ENCODE data around the gene HIRIP3.

The HIRIP3 gene

DNA sequence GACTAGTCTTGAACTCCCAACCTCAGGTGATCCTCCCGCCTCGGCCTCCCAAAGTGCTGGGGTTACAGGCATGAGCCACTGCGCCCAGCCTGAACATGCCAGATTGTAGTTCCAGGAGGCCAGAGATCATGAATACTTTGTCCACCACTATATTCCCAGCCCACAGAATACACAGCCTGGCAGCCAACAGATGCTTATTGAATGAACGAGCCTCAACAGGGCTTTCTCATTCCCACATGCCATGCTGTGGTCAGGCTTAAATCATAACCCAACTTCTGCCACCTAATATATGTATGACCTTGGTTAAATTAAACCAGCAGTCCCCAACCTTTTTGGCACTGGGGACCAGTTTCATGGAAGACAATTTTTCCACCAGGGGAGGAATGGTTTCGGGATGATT, 36.7 kb downstream of the HIRIP3 start:
- Histone ChIP-seq H3K79me2 (ENCODE audit: control insufficient read depth, low read length) (peaks cover 6% of the 10 kb centered on the region; the same call in 1 of the 2 replicates), H3K4me2 (ENCODE audit: low read length) (no peak overlapping the region), H3K4me3 (ENCODE audit: low read length) (no peak overlapping the region), H3K4me1 (ENCODE audit: control insufficient read depth, low read length) (peaks cover 32% of the 10 kb centered on the region), H3K36me3 (ENCODE audit: control insufficient read depth, low read length) (no peaks in the 10 kb centered on the region), H3K27ac (ENCODE audit: low read depth, low read length) (no peak overlapping the region), H4K20me1 (ENCODE audit: control insufficient read depth, insufficient read depth, low read depth, low read length) (no peaks in the 10 kb centered on the region), H3K9me3 (ENCODE audit: control insufficient read depth, insufficient read depth, low read length) (no peaks in the 10 kb centered on the region), H3K27me3 (ENCODE audit: control insufficient read depth, low read length) (no peaks in the 10 kb centered on the region), H3K9me2 (replicated peaks; ENCODE audit: control insufficient read depth, low read length) (no peaks in the 10 kb centered on the region), H3F3A (ENCODE audit: control insufficient read depth, insufficient read depth) (no peaks in the 10 kb centered on the region)
- no peak for TF ChIP-seq EZH2phosphoT487 (IDR thresholded peaks at IDR 0.05; ENCODE audit: borderline replicate concordance, low read length)
- TF ChIP-seq, protein P1, sequence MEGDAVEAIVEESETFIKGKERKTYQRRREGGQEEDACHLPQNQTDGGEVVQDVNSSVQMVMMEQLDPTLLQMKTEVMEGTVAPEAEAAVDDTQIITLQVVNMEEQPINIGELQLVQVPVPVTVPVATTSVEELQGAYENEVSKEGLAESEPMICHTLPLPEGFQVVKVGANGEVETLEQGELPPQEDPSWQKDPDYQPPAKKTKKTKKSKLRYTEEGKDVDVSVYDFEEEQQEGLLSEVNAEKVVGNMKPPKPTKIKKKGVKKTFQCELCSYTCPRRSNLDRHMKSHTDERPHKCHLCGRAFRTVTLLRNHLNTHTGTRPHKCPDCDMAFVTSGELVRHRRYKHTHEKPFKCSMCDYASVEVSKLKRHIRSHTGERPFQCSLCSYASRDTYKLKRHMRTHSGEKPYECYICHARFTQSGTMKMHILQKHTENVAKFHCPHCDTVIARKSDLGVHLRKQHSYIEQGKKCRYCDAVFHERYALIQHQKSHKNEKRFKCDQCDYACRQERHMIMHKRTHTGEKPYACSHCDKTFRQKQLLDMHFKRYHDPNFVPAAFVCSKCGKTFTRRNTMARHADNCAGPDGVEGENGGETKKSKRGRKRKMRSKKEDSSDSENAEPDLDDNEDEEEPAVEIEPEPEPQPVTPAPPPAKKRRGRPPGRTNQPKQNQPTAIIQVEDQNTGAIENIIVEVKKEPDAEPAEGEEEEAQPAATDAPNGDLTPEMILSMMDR (IDR thresholded peaks at IDR 0.05; ENCODE audit: low read depth, low read length, poor library complexity, severe bottlenecking): no peak

- H3K9me3 ChIP-seq (ENCODE audit: control insufficient read depth, insufficient read depth, low read length): no peaks in the 10 kb centered on the region
- H3K27me3 ChIP-seq (ENCODE audit: control insufficient read depth, low read length): no peaks in the 10 kb centered on the region
- H3K4me2 ChIP-seq (ENCODE audit: low read length): no peak overlapping the region
- no peaks in the 10 kb centered on the region for H3K9me2 ChIP-seq (replicated peaks; ENCODE audit: control insufficient read depth, low read length)
- H3K4me1 ChIP-seq (ENCODE audit: control insufficient read depth, low read length): peaks cover 14% of the 10 kb centered on the region
- H4K20me1 ChIP-seq (ENCODE audit: control insufficient read depth, insufficient read depth, low read depth, low read length): no peaks in the 10 kb centered on the region
- H3K36me3 ChIP-seq (ENCODE audit: control insufficient read depth, low read length): no peaks in the 10 kb centered on the region
- no peaks in the 10 kb centered on the region for H3F3A ChIP-seq (ENCODE audit: control insufficient read depth, insufficient read depth)
- H3K79me2 ChIP-seq (ENCODE audit: control insufficient read depth, low read length): no peaks in the 10 kb centered on the region
- no peak overlapping the region for H3K4me3 ChIP-seq (ENCODE audit: low read length)
- H3K27ac ChIP-seq (ENCODE audit: low read depth, low read length): no peak overlapping the region
- no peak for TF ChIP-seq EZH2phosphoT487 (IDR thresholded peaks at IDR 0.05; ENCODE audit: borderline replicate concordance, low read length)
- TF ChIP-seq, protein P1 (IDR thresholded peaks at IDR 0.05; ENCODE audit: low read depth, low read length, poor library complexity, severe bottlenecking): no peak
Measured at GRCh38 chr16:29951625-29952365, 43.6 kb downstream of the HIRIP3 start.

DNA sequence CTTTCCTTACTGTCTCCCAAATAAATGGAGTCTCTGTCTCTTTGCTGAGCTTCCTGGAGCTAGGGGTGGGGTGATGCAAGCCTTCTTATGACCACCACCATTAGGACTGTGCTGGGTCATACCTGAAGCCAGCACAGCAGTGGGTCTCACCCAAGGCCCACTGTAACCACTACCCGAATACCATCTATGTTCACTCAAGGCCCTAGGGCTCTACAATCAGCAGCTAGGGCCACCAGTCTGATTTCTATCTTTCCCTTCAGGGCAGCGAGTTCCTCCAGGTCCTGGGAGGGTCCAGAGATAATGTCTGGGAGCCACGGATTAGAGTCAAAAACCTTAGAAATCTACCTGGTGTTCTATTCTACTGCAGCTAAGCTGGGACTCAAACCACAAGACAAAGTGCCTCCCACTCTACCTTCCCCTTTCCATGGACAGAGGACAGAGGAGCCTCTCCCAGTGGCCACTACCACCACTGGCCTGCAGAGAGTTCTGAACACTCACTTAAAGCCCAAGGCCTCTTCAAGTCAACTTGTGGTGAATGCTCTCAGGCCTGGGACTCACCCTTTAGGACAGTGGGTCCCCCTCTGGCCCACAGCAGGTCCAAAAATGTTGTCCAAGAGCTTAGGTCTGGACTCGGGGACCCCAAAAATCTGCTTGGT, 44.5 kb downstream of the HIRIP3 start:
- Histone ChIP-seq H4K20me1 (ENCODE audit: control insufficient read depth, insufficient read depth, low read depth, low read length) (no peaks in the 10 kb centered on the region), H3K9me2 (replicated peaks; ENCODE audit: control insufficient read depth, low read length) (no peaks in the 10 kb centered on the region), H3K4me1 (ENCODE audit: control insufficient read depth, low read length) (peaks cover 14% of the 10 kb centered on the region), H3K9me3 (ENCODE audit: control insufficient read depth, insufficient read depth, low read length) (no peaks in the 10 kb centered on the region), H3K79me2 (ENCODE audit: control insufficient read depth, low read length) (no peaks in the 10 kb centered on the region), H3K27ac (ENCODE audit: low read depth, low read length) (no peak overlapping the region), H3K27me3 (ENCODE audit: control insufficient read depth, low read length) (no peaks in the 10 kb centered on the region), H3K36me3 (ENCODE audit: control insufficient read depth, low read length) (no peaks in the 10 kb centered on the region), H3K4me3 (ENCODE audit: low read length) (no peak overlapping the region), H3K4me2 (ENCODE audit: low read length) (no peak overlapping the region), H3F3A (ENCODE audit: control insufficient read depth, insufficient read depth) (no peaks in the 10 kb centered on the region)
- no peak for TF ChIP-seq EZH2phosphoT487 (IDR thresholded peaks at IDR 0.05; ENCODE audit: borderline replicate concordance, low read length)
- TF ChIP-seq, protein P1 (IDR thresholded peaks at IDR 0.05; ENCODE audit: low read depth, low read length, poor library complexity, severe bottlenecking): no peak

Measured in DOHH2 (cell line).